Measurements from ENCODE around the gene SH3GL1. TPM values are rescaled to one million over a fixed set of nuclear protein-coding genes. Genes with fewer than 3 reads are reported as not detected.

The SH3GL1 gene
- polyA plus RNA-seq, 3 donors = 14.0 to 33.9 (median 15.0) TPM

- H3K4me1 Mint-ChIP-seq = peaks cover 20% of the 10 kb centered on the region
- H3K4me3 Mint-ChIP-seq = no peak overlapping the region
- no peak overlapping the region for H3K27ac Mint-ChIP-seq
- H3K36me3 ChIP-seq (replicated peaks in 1 of 2; ENCODE audit: control insufficient read depth in 1 of 2, insufficient read depth in 2 of 2, low read length in 2 of 2) = no peaks in the 10 kb centered on the region
- peaks cover 12 to 21% of the 10 kb centered on the region in 2 donors for H3K4me1 ChIP-seq (ENCODE audit: control insufficient read depth in 1 of 2, insufficient read depth in 2 of 2, low read length in 2 of 2)
- H3K27me3 Mint-ChIP-seq (ENCODE audit: low read depth in 3 of 3) = peaks cover 3 to 6% (median 6%) of the 10 kb centered on the region in 3 donors
- no peak for TF ChIP-seq CTCF (IDR thresholded peaks at IDR 0.05)
- no peaks in the 10 kb centered on the region for H3K79me2 ChIP-seq (ENCODE audit: insufficient read depth, low read length)
- H3K4me3 ChIP-seq (replicated peaks in 1 of 3; ENCODE audit: low read depth in 2 of 3, low read length in 3 of 3) = no peak overlapping the region
- 97% methylated on average over 6 of the region's 9 CpGs for WGBS (ENCODE audit: insufficient coverage)
- H3K27me3 ChIP-seq (ENCODE audit: control insufficient read depth in 2 of 2, insufficient read depth in 2 of 2, low read length in 2 of 2) = no peaks in the 10 kb centered on the region
- no peak overlapping the region for H3K27ac ChIP-seq (ENCODE audit: low read depth in 1 of 2, low read length in 2 of 2)
- no peak for DNase-seq
- H4K20me1 ChIP-seq (ENCODE audit: insufficient read depth, low read length) = no peaks in the 10 kb centered on the region
- H3K9me3 ChIP-seq (replicated peaks in 1 of 2; ENCODE audit: control insufficient read depth in 1 of 2, insufficient read depth in 1 of 2, low read length in 2 of 2) = peaks cover 21 to 44% of the 10 kb centered on the region in 2 donors
- peaks cover 30 to 45% (median 40%) of the 10 kb centered on the region in 7 donors for H3K9me3 Mint-ChIP-seq
- H3K36me3 Mint-ChIP-seq = no peaks in the 10 kb centered on the region
- no peak overlapping the region for H2AFZ ChIP-seq (ENCODE audit: insufficient read depth, low read depth, low read length, poor library complexity, severe bottlenecking)
- H3K4me2 ChIP-seq (replicated peaks; ENCODE audit: extremely low read depth, low read length, poor library complexity, severe bottlenecking) = no peak overlapping the region
- intact Hi-C loops (cut with micrococcal nuclease) = no loop called here
- H3K9ac ChIP-seq (ENCODE audit: insufficient read depth, low read length, poor library complexity, severe bottlenecking) = no peak overlapping the region
Observed at GRCh38 chr19:4316956-4317355, 83.4 kb downstream of the SH3GL1 start.

- Mint-ChIP-seq H3K27ac (peak overlapping the region in 1 of 7 donors; percentile 15), H3K4me1 (peaks cover 14% of the 10 kb centered on the region), H3K9me3 (peaks cover 2 to 17% (median 13%) of the 10 kb centered on the region in 7 donors), H3K36me3 (no peaks in the 10 kb centered on the region), H3K27me3 (ENCODE audit: low read depth in 3 of 3) (peaks cover 3 to 8% (median 6%) of the 10 kb centered on the region in 3 donors), H3K4me3 (no peak overlapping the region)
- no peaks in the 10 kb centered on the region for H3K36me3 ChIP-seq (replicated peaks in 1 of 2; ENCODE audit: control insufficient read depth in 1 of 2, insufficient read depth in 2 of 2, low read length in 2 of 2)
- H3K4me3 ChIP-seq (replicated peaks in 1 of 3; ENCODE audit: low read depth in 2 of 3, low read length in 3 of 3) = no peak overlapping the region
- no peak overlapping the region for H3K9ac ChIP-seq (ENCODE audit: insufficient read depth, low read length, poor library complexity, severe bottlenecking)
- intact Hi-C loops (cut with micrococcal nuclease) = no loop called here
- peaks cover 0 to 20% of the 10 kb centered on the region in 2 donors for H3K9me3 ChIP-seq (replicated peaks in 1 of 2; ENCODE audit: control insufficient read depth in 1 of 2, insufficient read depth in 1 of 2, low read length in 2 of 2)
- no peak for DNase-seq
- no peak overlapping the region for H3K27ac ChIP-seq (ENCODE audit: low read depth in 1 of 2, low read length in 2 of 2)
- no peak overlapping the region for H3K4me2 ChIP-seq (replicated peaks; ENCODE audit: extremely low read depth, low read length, poor library complexity, severe bottlenecking)
- no peaks in the 10 kb centered on the region for H3K27me3 ChIP-seq (ENCODE audit: control insufficient read depth in 2 of 2, insufficient read depth in 2 of 2, low read length in 2 of 2)
- no peaks in the 10 kb centered on the region for H3K79me2 ChIP-seq (ENCODE audit: insufficient read depth, low read length)
- no peak for TF ChIP-seq CTCF (IDR thresholded peaks at IDR 0.05)
- peaks cover 9 to 17% of the 10 kb centered on the region in 2 donors for H3K4me1 ChIP-seq (ENCODE audit: control insufficient read depth in 1 of 2, insufficient read depth in 2 of 2, low read length in 2 of 2)
- H2AFZ ChIP-seq (ENCODE audit: insufficient read depth, low read depth, low read length, poor library complexity, severe bottlenecking) = no peak overlapping the region
- no peaks in the 10 kb centered on the region for H4K20me1 ChIP-seq (ENCODE audit: insufficient read depth, low read length)
- WGBS (ENCODE audit: insufficient coverage) = 40% methylated on average over 2 of the region's 12 CpGs
Observed at GRCh38 chr19:4313847-4314490, 86.4 kb downstream of the SH3GL1 start.

Small RNAs within 50 kb of the gene (small RNA-seq; reads per million reads assigned to genes)
- not detected for gene MIR4746 (ENCODE audit: insufficient read length, low read depth)

Other genes with a start within 250 kb of the SH3GL1 start
- gene CREB3L3, start 246.9 kb downstream of the SH3GL1 start, polyA plus RNA-seq = not detected
- 10 to 100 TPM in 1 of 3 donors, 1 to 10 TPM in 1, under 1 TPM in 1; 0.57 to 50.3 (median 1.2) TPM for gene SIRT6, start 218.0 kb downstream of the SH3GL1 start, polyA plus RNA-seq
- under 1 TPM in 2 of 3 donors, not detected in 1; 0.07 to 0.79 TPM for gene ANKRD24, start 217.9 kb downstream of the SH3GL1 start, polyA plus RNA-seq
- gene EBI3, start 171.0 kb downstream of the SH3GL1 start, polyA plus RNA-seq = under 1 TPM in 2 of 3 donors, not detected in 1; 0.14 to 0.40 TPM
- 10 to 100 TPM in 2 of 3 donors, 1 to 10 TPM in 1; 8.6 to 19.3 (median 13.4) TPM for gene YJU2, start 153.5 kb downstream of the SH3GL1 start, polyA plus RNA-seq
- gene SHD, start 121.3 kb downstream of the SH3GL1 start, polyA plus RNA-seq = not detected
- under 1 TPM in 1 of 3 donors, not detected in 2; 0.26 TPM for gene TMIGD2, start 98.2 kb downstream of the SH3GL1 start, polyA plus RNA-seq
- gene FSD1, start 95.9 kb downstream of the SH3GL1 start, polyA plus RNA-seq = under 1 TPM in 1 of 3 donors, not detected in 2; 0.39 TPM
- gene STAP2, start 61.7 kb downstream of the SH3GL1 start, polyA plus RNA-seq = under 1 TPM in 2 of 3 donors, not detected in 1; 0.11 to 0.17 TPM
- gene MPND, start 57.0 kb downstream of the SH3GL1 start, polyA plus RNA-seq = 10 to 100 TPM in 1 of 3 donors, 1 to 10 TPM in 2; 6.5 to 15.9 (median 7.0) TPM
- gene CHAF1A, start 2.1 kb upstream of the SH3GL1 start, polyA plus RNA-seq = 10 to 100 TPM in 1 of 3 donors, 1 to 10 TPM in 2; 4.4 to 26.4 (median 5.4) TPM
- 10 to 100 TPM in 1 of 3 donors, 1 to 10 TPM in 2; 3.8 to 64.5 (median 5.4) TPM for gene UBXN6, start 57.2 kb upstream of the SH3GL1 start, polyA plus RNA-seq
- gene HDGFL2, start 71.8 kb upstream of the SH3GL1 start, polyA plus RNA-seq = 10 to 100 TPM in 2 of 3 donors, 1 to 10 TPM in 1; 7.0 to 13.2 (median 10.5) TPM
- gene PLIN4, start 117.9 kb upstream of the SH3GL1 start, polyA plus RNA-seq = under 1 TPM in 2 of 3 donors, not detected in 1; 0.05 to 0.19 TPM
- 1 to 10 TPM in 1 of 3 donors, under 1 TPM in 2; 0.28 to 3.0 (median 0.58) TPM for gene PLIN5, start 134.7 kb upstream of the SH3GL1 start, polyA plus RNA-seq
- gene LRG1, start 139.5 kb upstream of the SH3GL1 start, polyA plus RNA-seq = 10 to 100 TPM in 1 of 3 donors, 1 to 10 TPM in 2; 5.5 to 50.1 (median 9.6) TPM
- gene SEMA6B, start 159.1 kb upstream of the SH3GL1 start, polyA plus RNA-seq = 1 to 10 TPM in 1 of 3 donors, under 1 TPM in 2; 0.12 to 1.6 (median 0.87) TPM
- 1 to 10 TPM; 1.8 to 3.9 (median 3.7) TPM for gene TNFAIP8L1, start 239.0 kb upstream of the SH3GL1 start, polyA plus RNA-seq